ENCODE results near the gene MAPK11.

The MAPK11 gene

GRCh38 chr22:50296658-50297490 lies 26.7 kb upstream of the MAPK11 start:
- in situ Hi-C loops (cut with HindIII; ENCODE audit: low sequenced_read_pairs), result no loop called here

- in situ Hi-C loops (cut with HindIII; ENCODE audit: low sequenced_read_pairs), result no loop called here
Observed at GRCh38 chr22:50294319-50294656, 24.1 kb upstream of the MAPK11 start.

GRCh38 chr22:50293441-50294318 lies 23.5 kb upstream of the MAPK11 start:
- in situ Hi-C loops (cut with HindIII; ENCODE audit: low sequenced_read_pairs), result no loop called here

GRCh38 chr22:50292643-50293440 lies 22.7 kb upstream of the MAPK11 start:
- in situ Hi-C loops (cut with HindIII; ENCODE audit: low sequenced_read_pairs), result no loop called here

DNA sequence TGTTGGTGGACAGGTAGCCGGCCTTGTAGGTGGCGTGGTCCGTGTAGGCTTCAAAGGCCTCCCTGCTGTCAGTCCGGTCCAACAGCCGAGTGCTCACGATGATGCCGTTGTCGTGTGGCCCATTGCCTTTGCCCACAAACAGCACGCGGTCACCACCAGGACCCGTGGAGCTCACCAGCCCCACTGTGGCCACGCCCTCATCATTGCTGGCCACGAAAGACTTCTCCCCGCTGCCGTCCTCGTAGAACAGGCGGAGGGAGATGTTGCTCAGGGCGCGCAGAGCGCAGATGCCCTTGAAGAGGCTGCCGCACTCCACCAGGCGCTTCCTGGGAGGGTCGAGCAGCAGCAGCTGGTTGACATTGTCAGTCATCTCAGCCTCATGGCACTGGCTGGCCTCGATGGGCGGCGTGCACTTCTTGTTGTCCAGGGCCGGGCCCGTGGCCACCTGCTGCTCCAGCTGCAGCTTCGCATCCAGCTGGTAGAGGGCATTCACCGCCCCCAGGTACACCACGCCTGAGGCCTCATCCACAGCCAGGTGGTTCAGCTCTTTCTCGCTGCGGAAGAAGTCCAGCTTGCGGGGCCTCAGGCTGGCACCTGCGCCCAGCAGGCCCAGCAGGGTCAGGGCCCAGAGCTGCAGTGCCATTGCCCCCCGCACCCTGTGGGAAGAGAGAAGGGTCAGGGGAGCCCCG lies 19.9 kb upstream of the MAPK11 start:
- in situ Hi-C loops (cut with HindIII; ENCODE audit: low sequenced_read_pairs), result no loop called here

- in situ Hi-C loops (cut with HindIII; ENCODE audit: low sequenced_read_pairs), result no loop called here
Observed at GRCh38 chr22:50289151-50289941, 19.2 kb upstream of the MAPK11 start.

- in situ Hi-C loops (cut with HindIII; ENCODE audit: low sequenced_read_pairs), result no loop called here
Observed at GRCh38 chr22:50287731-50288130, 17.6 kb upstream of the MAPK11 start.

DNA sequence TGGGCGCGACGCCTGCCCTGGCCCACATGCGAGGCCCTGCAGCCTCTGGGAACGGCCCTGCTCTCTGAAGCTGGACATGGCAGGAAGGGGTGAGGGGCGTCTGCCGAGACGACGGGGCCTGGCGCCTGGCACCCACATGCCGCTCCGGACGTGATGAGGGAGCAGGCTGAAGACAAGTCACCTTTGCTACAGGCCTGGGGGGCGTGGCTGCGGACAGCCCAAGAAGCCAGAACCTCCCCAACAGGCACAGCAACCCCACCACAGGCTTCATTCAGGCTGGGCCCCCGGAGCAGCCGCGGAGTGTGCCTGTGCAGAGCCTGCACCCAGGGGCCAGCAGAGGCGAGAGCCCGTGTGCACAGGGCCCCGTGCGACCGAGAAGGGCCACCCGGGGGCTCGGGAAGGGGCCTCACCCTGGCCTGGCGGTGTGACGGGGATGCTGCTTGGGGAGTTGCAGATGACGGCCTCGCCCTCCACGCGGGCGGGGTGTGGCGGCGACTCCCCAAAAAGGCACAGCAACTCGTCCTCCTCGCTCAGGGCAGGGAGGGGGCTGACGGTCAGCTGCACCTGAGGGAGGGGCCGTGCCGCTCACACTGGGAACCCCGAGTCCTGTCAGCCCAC lies 16.6 kb upstream of the MAPK11 start:
- in situ Hi-C loops (cut with HindIII; ENCODE audit: low sequenced_read_pairs), result no loop called here

GRCh38 chr22:50286275-50286674 lies 16.1 kb upstream of the MAPK11 start:
- in situ Hi-C loops (cut with HindIII; ENCODE audit: low sequenced_read_pairs), result no loop called here

GRCh38 chr22:50285568-50286229 lies 15.5 kb upstream of the MAPK11 start:
- in situ Hi-C loops (cut with HindIII; ENCODE audit: low sequenced_read_pairs), result no loop called here

DNA sequence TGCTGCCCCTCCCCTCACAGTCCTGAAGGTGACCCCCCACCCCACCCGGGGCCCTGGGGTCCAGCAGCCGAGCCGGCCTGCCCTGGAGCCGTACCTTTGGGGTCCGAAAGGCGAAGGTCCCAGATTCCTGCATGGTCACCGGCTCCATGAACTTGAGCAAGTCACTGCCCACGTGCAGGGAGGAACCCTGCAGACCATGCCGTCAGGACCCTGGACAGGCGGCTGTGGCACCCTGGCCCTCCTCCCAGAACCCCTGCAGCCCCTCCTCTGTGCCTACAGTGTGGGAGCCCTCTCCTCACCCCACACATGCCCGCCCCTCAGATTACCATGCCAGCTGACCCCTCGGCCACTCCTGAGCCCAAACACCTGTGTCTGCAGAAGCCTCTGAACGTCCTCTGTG lies 14.3 kb upstream of the MAPK11 start:
- in situ Hi-C loops (cut with HindIII; ENCODE audit: low sequenced_read_pairs), result no loop called here

DNA sequence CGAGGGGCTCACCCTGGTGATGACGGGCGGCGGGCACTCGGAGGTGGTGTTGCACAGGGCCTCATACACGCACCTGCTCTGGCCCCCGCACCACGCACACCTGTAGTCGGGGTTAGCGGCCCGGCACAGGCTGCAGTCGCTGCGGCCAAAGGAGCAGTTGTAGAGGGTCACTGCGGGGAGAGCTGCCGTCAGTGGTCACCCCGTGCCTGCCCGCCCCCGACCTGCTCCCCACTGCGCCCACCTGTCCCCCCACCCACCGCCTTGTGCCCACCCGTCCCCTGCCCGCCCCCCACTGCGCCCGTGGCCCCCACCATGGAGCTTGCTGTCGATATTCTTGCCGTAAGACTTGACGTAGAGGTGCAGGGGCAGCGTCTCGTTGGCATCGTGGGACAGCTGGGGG lies 13.6 kb upstream of the MAPK11 start:
- in situ Hi-C loops (cut with HindIII; ENCODE audit: low sequenced_read_pairs), result no loop called here

GRCh38 chr22:50282361-50283155 lies 12.4 kb upstream of the MAPK11 start:
- in situ Hi-C loops (cut with HindIII; ENCODE audit: low sequenced_read_pairs), result no loop called here

DNA sequence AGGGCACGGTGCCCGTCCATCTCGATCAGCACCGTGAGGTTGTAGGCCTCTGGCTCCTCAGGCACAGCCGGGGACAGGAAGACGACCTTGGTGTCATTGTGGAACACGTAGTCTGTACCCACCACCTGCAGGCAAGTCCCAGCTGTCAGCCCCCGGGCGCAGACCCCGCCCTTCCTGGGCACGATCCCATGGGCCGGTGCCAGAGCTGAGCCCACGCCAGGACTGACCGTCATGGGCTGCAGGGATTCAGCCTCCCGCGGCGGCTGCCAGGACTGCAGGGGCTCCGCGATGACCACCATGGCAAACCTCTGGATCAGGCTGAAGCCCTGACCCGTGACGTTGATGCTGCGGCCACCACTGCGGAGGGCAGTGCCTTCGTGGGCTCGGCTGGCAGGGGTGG lies 11.8 kb upstream of the MAPK11 start:
- in situ Hi-C loops (cut with HindIII; ENCODE audit: low sequenced_read_pairs), result no loop called here

DNA sequence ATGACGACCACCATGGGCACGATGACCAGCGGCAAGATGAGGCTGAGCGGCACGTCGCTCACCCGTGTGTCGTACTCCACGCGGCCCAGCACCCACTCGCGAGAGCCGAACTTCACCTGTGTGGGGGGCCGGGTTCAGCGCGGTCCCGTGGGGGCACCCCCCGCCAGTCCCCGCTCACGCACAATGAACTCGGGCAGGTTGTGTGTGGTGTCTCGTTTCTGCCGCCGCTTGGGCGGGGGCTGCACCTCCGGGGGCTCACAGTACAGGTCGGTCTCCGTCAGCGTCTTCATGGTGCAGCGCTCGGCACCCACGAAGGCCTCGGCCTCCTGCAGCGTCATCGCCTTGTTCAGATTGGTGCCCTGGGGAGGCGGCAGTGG lies 11.2 kb upstream of the MAPK11 start:
- in situ Hi-C loops (cut with HindIII; ENCODE audit: low sequenced_read_pairs), result no loop called here

- in situ Hi-C loops (cut with HindIII; ENCODE audit: low sequenced_read_pairs), result no loop called here
Observed at GRCh38 chr22:50280708-50281383, 10.7 kb upstream of the MAPK11 start.

GRCh38 chr22:50280022-50280707 lies 10.0 kb upstream of the MAPK11 start:
- in situ Hi-C loops (cut with HindIII; ENCODE audit: low sequenced_read_pairs), result no loop called here
